ENCODE data around the gene SMIM10L1. TPM values are rescaled to one million over a fixed set of nuclear protein-coding genes. Genes with fewer than 3 reads are reported as not detected.

SMIM10L1 gene
- total RNA-seq, 1 donor from 2014 or later: 13.6 TPM

- DNase-seq (no peak), ATAC-seq (ENCODE audit: poor library complexity) (no peak)
- intact Hi-C loops (cut with DNase I): no loop called here
Measured at GRCh38 chr12:11174022-11174421, 3.0 kb downstream of the SMIM10L1 start.

GRCh38 chr12:11178250-11178649 lies 7.3 kb downstream of the SMIM10L1 start:
- DNase-seq: no peak
- no peak for ATAC-seq (ENCODE audit: poor library complexity)
- intact Hi-C loops (cut with DNase I): no loop called here

- no peak for DNase-seq
- no peak for ATAC-seq (ENCODE audit: poor library complexity)
- intact Hi-C loops (cut with DNase I): no loop called here
Measured at GRCh38 chr12:11182529-11182928, 11.5 kb downstream of the SMIM10L1 start.

DNA sequence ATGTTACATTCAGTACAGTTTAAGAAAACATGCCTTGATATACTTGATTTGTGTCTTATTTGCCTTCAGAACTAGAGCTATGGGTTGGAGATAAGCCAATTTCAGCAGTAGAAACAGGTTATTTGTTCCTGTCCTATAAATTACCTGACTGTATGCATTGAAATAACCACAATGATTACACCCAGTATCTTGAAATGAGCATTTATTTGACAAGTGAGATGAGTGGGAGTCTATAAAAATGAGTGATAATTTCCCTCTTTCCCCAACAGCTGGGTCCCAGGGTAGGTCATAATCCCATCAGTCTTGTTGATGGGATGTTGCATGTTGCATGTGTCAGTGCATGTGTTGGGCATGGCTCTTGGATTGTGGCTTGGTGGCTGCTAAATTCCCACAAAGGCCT lies 12.0 kb downstream of the SMIM10L1 start:
- intact Hi-C loops (cut with DNase I): no loop called here
- ATAC-seq (ENCODE audit: poor library complexity) (no peak), DNase-seq (no peak)

DNA sequence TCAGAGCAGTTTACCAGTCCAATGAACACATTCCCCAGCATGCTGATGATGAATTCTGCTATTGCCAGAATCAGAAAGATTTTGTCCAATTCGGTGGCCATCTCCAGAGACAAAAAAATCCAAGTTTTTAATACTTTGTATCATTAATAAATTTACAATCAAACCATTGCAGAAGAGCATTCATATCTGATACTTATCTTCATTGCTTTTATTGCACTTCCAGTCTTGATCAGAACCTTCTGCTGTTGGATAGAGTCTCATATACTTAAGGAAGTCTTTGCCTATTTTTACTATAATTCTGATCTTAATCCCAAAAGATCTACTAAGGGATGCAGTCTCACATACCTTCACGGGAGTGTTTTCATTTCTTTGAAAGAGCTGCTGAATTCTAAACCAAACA lies 15.8 kb downstream of the SMIM10L1 start, which contains the start of gene TAS2R42:
TSS of gene TAS2R42 (minus strand) at position 101 of the 400 bp plus-strand sequence. CDS start at position 101, 0 bp downstream.
- no peak for DNase-seq
- intact Hi-C loops (cut with DNase I): no loop called here
- no peak for ATAC-seq (ENCODE audit: poor library complexity)

GRCh38 chr12:11202811-11203210 lies 31.8 kb downstream of the SMIM10L1 start:
- ATAC-seq (ENCODE audit: poor library complexity): no peak
- intact Hi-C loops (cut with DNase I): no loop called here
- no peak for DNase-seq

GRCh38 chr12:11204173-11204572 lies 33.2 kb downstream of the SMIM10L1 start:
- no peak for ATAC-seq (ENCODE audit: poor library complexity)
- intact Hi-C loops (cut with DNase I): no loop called here
- no peak for DNase-seq

- ATAC-seq (ENCODE audit: poor library complexity): no peak
- intact Hi-C loops (cut with DNase I): no loop called here
- DNase-seq: no peak
Measured at GRCh38 chr12:11209113-11209512, 38.1 kb downstream of the SMIM10L1 start.

Other genes with a start within 250 kb of the SMIM10L1 start
- gene PRH2, start 242.0 kb upstream of the SMIM10L1 start, total RNA-seq: not detected
- gene TAS2R14, start 231.9 kb upstream of the SMIM10L1 start, total RNA-seq: 0.75 TPM
- 0.22 TPM for gene TAS2R50, start 184.3 kb upstream of the SMIM10L1 start, total RNA-seq
- gene TAS2R20, start 172.9 kb upstream of the SMIM10L1 start, total RNA-seq: 0.43 TPM
- 0.51 TPM for gene TAS2R19, start 148.6 kb upstream of the SMIM10L1 start, total RNA-seq
- 0.38 TPM for gene TAS2R31, start 139.8 kb upstream of the SMIM10L1 start, total RNA-seq
- gene TAS2R46, start 108.9 kb upstream of the SMIM10L1 start, total RNA-seq: not detected
- gene TAS2R43, start 78.9 kb upstream of the SMIM10L1 start, total RNA-seq: not detected
- 0.67 TPM for gene TAS2R30, start 36.5 kb upstream of the SMIM10L1 start, total RNA-seq
- gene TAS2R42, start 15.7 kb downstream of the SMIM10L1 start, total RNA-seq: not detected
- not detected for gene PRB3, start 98.5 kb downstream of the SMIM10L1 start, total RNA-seq
- not detected for gene PRB4, start 139.2 kb downstream of the SMIM10L1 start, total RNA-seq
- gene PRB2, start 224.4 kb downstream of the SMIM10L1 start, total RNA-seq: not detected